AG09309 (cell line): ENCODE data around the gene RSPRY1.

Source experiments
- DNase-seq: peaks from one replicate; pipeline ENCODE4 v3.0.0-alpha.2; 2010; ENCODE audit warnings: low read depth
- H3K4me3 ChIP-seq: 2 replicates; pipeline ENCODE4 v1.5.1; 2011; ENCODE audit warnings: mild to moderate bottlenecking, low read depth, low read length, moderate library complexity; ENCODE audit not compliant: control insufficient read depth
- CTCF ChIP-seq: IDR thresholded peaks from 2 replicates; pipeline ENCODE4 v1.5.1; 2011; ENCODE audit warnings: mild to moderate bottlenecking, low read depth, low read length, inconsistent platforms; ENCODE audit not compliant: insufficient read depth, control insufficient read depth; ENCODE audit errors: missing control alignments

The RSPRY1 gene

GRCh38 chr16:57234707-57235092, 48.6 kb downstream of the RSPRY1 start:
- no peak for DNase-seq
- TF ChIP-seq CTCF = no peak
- no peak overlapping the region for H3K4me3 ChIP-seq

- no peak for TF ChIP-seq CTCF
- no peak for DNase-seq
- H3K4me3 ChIP-seq = no peak overlapping the region
Measured at GRCh38 chr16:57235128-57236021, 49.2 kb downstream of the RSPRY1 start.

- no peak for DNase-seq
- H3K4me3 ChIP-seq = no peak overlapping the region
- TF ChIP-seq CTCF = no peak
Measured at GRCh38 chr16:57236022-57236350, 49.9 kb downstream of the RSPRY1 start.

- no peak for TF ChIP-seq CTCF
- no peak overlapping the region for H3K4me3 ChIP-seq
- DNase-seq = no peak
Measured at GRCh38 chr16:57238682-57239081, 52.6 kb downstream of the RSPRY1 start.

- H3K4me3 ChIP-seq = no peak overlapping the region
- no peak for DNase-seq
- no peak for TF ChIP-seq CTCF
Measured at GRCh38 chr16:57239107-57239506, 53.0 kb downstream of the RSPRY1 start.

- TF ChIP-seq CTCF = no peak
- H3K4me3 ChIP-seq = no peak overlapping the region
- no peak for DNase-seq
Measured at GRCh38 chr16:57240851-57241250, 54.7 kb downstream of the RSPRY1 start.

- TF ChIP-seq CTCF = no peak
- DNase-seq = no peak
- H3K4me3 ChIP-seq = no peak overlapping the region
Measured at GRCh38 chr16:57242650-57243049, 56.5 kb downstream of the RSPRY1 start.
